HTR-8/SVneo (cell line): ENCODE data around the gene LRRC47.

Source experiments
- DNase-seq: peaks from one replicate; pipeline ENCODE4 v3.0.0; 2011; ENCODE audit warnings: low spot score, mixed read lengths; ENCODE audit not compliant: insufficient read length
- FAIRE-seq: peaks from 2 replicates; lab custom pipeline; 2011; peaks lifted over from hg19 to GRCh38; lab: Jason Lieb, UNC

LRRC47 gene

DNA sequence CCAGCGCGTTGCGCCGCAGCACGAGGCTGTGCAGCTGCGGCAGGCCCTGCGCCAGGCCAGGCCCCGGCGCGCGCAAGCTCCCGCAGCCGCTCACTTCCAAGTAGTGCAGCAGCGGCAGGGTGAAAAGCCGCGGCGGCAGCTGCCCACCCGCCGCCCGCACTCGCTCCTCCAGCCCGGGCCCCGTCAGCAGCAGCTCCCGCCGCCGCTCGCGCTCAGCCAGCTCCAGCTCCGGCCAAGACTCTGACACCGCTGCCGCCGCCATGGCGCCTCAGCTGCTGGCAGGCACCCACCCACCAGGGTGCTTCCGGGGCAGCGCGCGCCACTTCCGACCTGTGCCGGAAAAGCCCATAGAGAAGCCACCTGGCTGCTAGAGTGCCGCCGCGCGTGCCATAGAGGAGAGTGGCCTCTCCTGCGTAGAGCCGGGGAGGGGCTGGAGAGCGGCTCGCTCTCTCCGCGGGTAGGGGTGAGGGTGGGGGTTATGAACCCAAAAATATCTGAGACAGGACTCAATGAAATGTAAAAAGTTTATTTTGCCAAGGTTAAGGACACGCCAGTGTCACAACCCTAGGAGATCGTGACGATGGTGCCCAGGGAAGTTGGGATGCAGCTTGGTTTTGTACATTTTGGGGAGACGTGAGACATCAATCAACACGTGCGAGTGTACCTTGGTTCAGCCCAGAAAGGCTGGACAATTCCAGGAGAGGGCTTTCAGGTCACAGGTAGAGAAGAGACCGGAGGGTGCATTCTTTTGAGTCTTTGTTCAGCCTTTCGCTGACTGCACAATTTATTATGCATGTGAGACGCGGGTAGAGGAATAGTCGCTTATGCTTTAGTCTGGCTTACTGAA, at the start of gene LRRC47:
LRRC47 (minus strand) TSS at position 284 of the 847 bp plus-strand sequence; CDS start at position 262, 22 bp downstream.
- peak; percentile 57 for FAIRE-seq

DNA sequence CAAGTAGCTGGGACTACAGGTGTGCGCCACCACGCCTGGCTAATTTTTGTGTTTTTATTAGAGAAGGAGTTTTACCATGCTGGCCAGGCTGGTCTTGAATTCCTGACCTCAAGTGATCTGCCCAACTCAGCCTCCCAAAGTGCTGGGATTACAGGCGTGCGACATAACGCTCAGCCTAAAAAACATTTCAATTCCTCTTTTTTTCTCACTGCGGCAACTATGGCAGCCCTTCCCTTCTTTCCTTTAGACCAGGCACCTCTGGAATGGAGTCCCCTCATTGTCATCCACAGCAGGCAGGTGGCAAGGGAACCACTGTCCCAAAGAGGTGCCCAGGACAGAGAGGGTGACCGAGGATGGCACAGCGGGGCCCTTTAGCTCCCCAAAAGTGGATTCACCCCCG, 46.6 kb upstream of the LRRC47 start:
- FAIRE-seq (no peak), DNase-seq (no peak)

More for the DNA sequence above, at the start of gene LRRC47:
- DNase-seq, result peak; percentile 91

DNA sequence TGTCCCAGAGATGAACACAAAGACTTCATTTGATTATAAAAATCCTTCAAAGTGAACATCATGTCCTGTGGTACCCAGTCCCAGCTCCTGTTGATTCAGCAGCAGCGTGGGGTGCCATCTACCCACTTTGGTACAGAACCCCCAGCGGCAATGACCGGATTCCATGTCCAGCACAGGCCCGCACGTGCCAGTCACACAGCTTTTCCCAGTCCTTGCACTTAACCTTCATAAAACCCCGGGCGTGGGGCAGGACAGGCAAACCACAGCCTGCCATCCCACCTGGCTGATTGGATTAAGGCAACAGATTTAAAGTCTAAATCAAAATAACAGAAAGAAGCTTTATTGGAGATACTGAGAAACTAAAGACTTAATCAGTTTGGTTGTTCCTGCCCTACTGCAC, 45.2 kb upstream of the LRRC47 start:
- no peak for DNase-seq
- FAIRE-seq, result no peak

DNA sequence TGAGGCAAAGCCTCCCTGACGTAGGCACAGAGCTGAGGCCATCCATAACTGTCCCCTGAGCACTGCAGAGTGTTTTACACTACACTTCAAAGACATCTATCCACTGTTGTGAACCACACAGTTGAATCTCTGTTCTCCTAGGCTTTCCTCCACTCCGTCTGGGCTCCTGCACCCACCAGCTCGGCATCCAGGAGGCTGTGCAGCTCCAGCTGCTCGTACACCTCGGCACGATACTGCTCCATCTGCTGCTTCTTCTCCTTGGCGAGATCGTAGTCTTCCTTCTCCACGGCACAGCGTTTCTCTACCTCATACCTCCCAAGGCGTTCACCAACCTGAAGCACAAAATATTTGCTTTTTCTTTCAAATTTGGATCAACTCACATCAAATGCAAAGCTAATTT, 42.5 kb upstream of the LRRC47 start:
- DNase-seq, result no peak
- FAIRE-seq, result no peak

DNA sequence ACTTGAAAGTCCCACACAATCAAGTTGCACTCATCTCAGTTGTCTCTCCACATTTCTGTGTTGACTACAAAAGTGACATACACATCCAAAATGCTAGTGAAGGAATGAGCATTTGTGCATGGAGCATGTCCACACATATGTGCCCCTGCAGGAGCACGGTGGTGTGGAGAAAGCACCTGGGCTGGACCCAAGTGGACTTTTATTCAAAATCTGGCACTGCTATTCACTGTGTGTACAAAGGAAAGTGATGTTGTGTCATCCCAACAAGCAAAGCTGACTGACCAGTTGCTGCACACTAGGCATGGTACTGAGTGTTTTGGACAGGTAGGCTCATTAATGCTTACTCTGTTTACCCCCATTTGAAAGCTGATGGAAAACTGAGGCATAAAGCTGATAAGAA, 41.4 kb upstream of the LRRC47 start:
- FAIRE-seq (no peak), DNase-seq (no peak)

DNA sequence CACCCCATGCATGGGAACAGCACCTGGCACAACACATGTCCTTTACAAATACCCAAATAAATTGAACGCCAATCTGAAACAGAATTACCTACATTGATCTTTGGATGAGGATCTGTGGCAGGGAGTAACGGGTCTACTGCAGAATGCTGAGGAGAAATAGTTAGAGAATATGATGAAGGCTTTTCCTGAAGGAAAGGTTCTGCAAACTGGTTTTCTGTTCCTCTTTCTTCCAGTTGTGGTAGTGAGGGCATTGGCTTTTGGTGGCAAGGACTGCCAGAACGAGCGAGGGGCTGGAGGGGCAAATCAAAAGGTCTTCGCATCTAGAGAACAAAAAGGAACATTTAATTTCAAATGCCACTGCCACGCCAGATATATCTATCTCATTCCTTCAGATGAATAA, 40.9 kb upstream of the LRRC47 start:
- FAIRE-seq (no peak), DNase-seq (no peak)

DNA sequence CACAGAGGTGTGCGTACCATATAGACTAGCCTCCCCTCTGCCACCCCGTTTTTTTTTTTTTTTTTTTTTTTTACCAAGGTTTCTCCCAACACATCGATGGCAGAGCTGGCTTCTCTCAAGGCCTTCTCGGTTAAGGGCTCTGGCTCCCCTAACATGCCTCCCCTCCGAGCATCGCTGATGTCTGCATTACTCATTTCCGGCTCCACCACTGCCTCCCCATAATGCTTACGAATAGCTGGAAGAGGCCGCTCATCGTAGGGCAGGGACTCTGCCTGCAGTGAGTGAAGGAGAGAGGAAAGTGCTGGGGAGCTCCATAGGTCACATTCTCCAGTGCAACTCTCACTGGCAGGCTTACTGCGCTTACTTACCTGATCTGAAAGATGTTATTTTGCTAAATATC, 40.1 kb upstream of the LRRC47 start:
- peak; percentile 42 for DNase-seq
- no peak for FAIRE-seq

DNA sequence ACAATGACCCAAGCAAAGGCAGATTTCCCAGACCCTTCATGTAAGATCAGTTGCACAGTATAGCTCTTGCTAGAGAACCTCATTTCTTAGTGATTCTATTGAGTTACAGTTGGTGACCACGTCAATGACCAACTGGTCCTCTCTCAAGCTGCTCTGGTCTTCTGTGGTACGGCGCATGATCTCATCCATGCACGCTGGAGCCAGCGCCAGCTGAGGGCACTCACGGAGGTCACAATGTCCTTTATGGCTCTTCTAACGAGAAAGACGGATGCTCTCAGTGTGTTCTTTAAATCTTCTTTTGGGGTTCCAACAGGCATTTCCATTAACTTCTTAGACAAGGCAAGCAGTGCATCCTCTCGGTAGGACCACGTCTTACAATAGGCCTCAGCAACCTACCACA, 38.4 kb upstream of the LRRC47 start:
- no peak for DNase-seq
- FAIRE-seq, result no peak

DNA sequence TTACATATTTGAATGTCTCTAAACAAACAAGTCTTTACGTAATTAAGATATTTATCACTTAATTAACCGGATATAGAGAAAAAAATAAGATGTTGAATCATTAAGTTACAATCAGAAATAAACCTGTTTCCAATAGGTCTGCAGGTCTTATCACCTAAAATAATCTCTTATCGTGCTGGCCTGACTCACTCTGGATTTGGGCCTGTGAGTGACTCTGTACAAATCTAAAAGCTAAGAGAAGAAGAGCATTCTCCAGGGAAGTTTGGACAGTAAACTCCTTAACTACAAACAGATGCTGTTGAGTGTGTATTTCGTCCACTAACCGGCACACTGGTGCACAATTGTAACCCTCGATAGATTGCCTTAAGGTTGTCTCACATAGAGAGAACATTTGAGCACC, 35.4 kb upstream of the LRRC47 start:
- FAIRE-seq, result no peak
- no peak for DNase-seq

DNA sequence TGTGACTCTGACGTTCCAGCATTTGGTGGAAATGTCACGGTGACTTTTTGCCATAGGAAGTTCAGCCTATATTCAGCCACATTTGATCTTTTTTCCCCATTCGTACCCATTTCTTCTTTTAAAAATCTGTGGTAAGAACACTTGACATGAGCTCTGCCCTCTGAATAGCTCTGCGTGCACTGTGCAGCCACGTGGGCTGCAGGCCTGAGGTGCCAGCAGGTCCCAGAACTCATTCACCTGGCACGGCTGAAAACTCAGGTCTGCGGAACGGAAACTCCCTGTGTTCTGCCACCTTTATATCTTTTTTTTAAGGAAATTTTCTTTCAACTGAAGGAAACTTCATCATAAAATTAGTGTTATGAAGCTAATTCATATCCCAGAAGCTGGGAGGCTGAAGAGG, 32.1 kb upstream of the LRRC47 start:
- DNase-seq, result no peak
- no peak for FAIRE-seq

DNA sequence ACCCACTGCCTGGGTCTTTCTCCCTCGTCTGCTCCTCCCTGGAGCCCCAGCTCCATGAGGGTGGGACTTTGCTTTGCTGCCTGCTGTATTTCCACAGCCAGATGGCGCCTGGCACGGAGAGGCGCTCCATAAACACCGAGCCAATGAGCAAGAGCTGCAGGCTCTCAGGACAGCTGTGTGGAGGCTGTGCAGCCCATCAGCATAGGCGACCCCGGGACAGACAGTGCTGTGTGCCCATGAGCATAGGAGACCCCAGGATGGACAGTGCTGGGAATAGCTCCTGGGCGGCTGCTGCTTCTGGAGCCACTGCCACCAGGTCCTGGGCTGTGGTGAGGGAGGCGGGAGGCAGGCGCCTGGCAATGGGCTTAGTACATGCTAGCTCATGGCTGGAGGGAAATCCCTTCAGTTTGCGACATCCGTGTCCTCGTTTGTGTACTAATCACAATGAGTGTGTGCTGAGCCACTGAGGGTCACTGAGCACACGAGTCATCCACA, 31.6 kb upstream of the LRRC47 start:
- no peak for DNase-seq

DNA sequence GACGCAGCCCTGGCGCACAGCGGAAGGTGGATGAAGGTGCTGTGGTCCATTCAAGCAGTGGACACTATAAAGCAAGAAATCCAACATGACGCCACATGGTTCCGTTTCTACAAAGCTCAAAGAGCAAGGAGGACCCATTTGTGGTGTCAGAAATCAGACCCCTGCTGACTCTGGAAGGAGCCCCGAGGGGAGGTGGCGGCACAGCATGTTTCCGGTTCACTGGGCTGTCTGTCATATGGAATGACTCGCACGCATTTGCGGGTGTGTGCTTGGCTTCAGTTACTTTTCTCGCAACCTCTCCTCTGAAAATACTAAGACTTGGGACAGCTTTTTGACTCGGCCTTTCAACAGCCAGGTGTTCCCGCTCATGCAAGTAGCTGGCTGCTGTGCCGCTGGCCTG, 29.1 kb upstream of the LRRC47 start:
- no peak for DNase-seq
- FAIRE-seq, result no peak

More for the DNA sequence above, 31.6 kb upstream of the LRRC47 start:
- FAIRE-seq, result no peak

DNA sequence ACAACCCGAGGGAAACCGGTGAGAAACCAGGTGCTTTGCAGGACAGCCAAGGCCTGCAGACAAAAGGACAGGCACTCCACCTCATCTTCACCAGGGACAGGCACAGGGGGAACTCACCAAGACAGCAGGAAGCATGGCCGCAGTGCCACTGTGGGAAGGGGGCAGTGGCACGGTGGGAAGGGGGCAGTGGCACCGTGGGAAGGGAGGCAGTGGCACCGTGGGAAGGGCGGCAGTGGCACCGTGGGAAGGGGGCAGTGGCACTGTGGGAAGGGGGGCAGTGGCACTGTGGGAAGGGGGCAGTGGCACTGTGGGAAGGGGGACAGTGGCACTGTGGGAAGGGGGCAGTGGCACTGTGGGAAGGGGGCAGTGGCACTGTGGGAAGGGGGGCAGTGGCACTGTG, 28.4 kb upstream of the LRRC47 start:
- FAIRE-seq (no peak), DNase-seq (no peak)

DNA sequence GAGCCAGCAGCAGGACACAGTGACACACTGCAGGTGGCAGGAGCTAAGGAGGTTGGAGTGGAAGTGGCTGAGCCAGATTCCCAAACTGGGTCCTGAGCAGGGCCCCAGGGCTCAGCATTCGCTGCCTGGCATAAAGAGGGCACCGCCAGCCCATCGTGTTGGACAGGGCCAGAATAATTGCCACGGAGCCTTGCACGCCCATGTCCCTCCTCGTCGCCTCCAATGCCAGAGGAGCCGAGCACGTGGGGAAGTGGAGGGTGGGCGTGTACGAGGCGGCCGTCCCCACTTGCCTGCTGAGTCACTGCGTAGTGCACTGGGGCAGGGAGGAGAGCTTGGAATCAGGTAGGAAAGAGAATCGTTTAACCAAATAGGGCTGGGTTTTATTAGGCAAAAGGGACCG, 26.1 kb upstream of the LRRC47 start:
- DNase-seq (no peak), FAIRE-seq (no peak)

DNA sequence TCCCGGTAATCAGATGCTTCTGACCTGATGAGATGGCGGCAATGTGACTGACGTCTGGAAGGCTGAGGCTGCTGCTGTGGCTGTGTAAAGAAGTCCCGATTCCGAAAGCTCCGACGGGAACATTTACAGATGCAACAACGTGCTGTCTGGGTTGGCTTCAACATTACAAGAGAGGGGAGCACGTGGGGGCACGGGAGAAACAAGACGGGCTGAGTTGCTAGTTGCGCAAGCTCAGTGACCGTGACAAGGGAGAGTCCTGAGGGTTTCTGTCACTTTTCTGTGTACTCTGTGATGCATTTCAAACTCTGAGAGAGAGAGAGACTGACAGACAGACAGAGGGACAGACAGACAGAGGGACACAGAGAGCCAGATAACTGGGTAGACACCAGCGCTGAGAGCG, 25.6 kb upstream of the LRRC47 start:
- no peak for FAIRE-seq

DNA sequence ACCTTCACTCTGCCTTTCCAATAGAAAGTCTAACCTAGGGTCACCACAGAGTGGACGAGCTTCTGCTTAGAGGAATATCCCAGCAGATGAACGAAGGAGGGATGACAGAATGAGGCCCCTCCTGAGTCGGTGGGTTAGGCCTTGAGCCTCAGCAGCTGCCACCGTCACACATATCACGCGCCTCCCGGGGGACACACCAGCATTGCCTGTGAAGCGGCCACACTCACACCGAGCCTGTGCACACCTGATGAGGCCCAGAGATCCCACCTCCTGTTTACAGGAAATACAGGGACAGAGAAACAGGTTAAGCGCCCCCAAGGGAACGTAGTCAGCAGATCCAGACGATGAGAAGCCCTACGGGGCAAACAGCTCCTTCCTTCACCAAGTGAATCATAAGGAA, 25.1 kb upstream of the LRRC47 start:
- FAIRE-seq (no peak), DNase-seq (no peak)

More for the DNA sequence above, 25.6 kb upstream of the LRRC47 start:
- no peak for DNase-seq

DNA sequence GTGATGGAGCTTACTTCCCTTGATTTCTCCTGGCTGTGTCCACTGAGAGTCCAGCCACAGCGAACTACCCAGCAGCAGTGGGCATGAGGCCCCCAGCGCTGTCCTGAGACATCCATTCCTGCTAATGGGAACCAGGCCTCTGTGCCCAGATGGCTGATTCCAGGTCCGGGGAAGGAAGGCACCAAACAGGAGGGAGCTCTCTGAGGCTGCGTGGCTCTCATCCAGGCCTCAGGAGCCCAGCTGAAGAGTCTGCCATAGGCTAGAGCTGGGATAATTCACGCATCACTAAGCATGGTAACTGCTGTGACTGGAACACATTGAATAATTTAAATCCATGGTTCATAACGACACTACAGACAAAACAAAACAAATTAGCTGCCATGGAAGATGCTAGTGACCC, 24.7 kb upstream of the LRRC47 start:
- DNase-seq, result no peak

DNA sequence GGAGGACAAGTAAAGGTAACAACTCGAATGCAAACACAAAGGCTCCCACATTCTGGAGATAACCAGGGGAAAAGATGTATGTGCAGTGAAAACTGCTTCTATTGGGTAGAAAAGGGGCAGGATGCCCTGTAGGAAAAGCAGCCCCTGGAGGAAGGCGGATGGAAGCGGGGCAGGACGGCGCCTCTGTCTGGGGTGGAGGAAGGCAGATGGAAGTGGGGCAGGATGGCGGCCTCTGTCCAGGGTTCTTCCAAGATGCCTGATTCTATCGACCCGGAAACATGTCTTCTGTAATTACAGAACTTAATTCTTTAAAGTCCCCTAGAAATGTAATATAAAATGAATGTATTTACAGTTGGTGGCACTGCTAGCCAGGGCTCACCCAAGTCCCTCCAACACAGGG, 24.0 kb upstream of the LRRC47 start:
- FAIRE-seq, result no peak
- no peak for DNase-seq

More for the DNA sequence above, 24.7 kb upstream of the LRRC47 start:
- no peak for FAIRE-seq

DNA sequence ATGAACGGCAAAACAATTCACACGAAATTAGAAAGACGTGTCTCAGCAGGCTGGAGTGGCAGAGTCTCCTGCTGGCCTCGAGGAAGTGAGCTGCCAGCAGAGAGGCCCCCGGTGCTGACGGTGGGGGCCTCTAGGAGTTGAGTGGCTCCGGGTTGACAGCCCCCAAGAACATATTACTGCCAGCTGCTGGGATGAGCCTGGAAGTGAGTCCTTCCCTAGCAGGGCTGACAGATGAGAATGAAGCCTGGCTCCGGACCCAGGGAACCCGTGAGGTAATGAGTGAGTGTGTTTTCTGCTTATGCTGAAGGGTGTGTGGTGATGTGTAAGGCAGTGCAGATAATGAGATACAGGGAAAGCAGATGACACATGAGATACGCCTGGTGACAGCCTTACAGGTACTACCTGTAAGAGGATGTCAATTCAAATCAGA, 23.5 kb upstream of the LRRC47 start:
- FAIRE-seq, result no peak
- no peak for DNase-seq

DNA sequence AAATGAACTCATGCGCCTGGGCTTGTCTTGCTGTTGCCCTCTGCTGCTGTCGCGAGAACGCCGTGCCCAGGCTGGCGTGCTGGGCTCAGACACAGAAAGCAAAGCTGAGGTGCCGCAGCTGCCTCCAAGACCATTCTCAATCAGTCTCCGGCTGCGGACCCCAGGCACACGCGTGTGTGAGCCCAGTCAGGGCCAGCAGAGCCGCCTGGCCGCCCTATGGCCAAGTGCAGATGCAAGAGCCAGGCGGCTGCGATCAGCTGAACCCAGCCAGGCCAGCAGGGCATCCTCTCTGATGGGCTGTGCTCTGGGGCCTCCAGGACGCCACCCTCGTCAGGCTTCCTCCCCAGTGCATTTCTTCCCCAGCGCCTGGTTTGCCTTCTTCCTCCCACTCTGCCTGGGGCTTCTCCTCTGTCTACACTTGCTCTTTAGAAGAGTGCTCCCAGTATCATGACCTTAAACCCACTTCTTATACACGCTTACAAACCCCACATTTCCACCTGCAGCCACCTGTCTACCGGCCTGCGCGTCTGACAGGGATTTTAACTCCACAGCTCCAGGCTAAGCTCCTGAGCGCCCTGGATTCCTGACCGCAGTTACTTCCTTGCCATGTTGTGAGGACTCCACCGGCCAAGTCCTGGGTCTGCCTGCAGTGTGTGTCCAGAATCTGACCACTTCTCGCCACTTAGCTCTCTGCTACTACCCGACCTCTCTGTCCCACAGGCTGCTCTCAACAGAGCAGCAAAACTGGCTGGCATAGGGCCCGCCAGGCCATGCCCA, 21.7 kb upstream of the LRRC47 start:
- FAIRE-seq, result no peak
- no peak for DNase-seq

DNA sequence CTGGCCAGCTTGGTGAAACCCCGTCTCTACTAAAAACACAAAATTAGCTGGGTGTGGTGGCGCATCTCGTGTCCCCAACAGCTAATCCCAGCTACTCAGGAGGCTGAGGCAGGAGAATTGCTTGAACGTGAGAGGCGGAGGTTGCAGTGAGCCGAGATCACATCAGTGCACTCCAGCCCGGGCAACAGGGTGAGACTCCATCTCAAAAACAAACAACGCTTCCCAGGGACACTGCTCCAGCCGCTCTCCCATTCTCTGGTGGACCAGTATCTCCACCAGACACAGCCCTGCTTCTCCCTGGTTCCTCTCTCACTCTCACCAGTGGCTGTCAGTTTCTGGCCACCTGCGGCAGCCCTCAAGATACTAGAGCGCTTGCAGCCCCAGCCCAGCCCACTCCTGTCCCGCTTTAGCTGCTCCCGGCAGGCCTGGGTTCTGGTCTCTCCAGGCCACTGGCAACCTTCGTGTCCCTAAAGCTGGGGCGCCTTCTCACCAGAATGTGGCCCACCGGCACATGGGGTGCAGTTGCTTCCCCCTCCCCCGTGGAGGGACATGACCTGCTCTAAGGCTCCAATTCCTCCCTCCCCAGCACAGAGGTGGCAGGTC, 20.9 kb upstream of the LRRC47 start:
- FAIRE-seq (no peak), DNase-seq (no peak)
